Colon (tissue), 2 donors: Measurements from ENCODE around the gene STK24.

Experiments used
- FAIRE-seq: peaks from 2 replicates; lab custom pipeline; 2012; peaks lifted over from hg19 to GRCh38; lab: Jason Lieb, UNC
- donor health status: control.
- donor health status: control.

The STK24 gene

GRCh38 chr13:98489446-98490194 is 87.3 kb downstream of the STK24 start:
- no peak for FAIRE-seq

GRCh38 chr13:98488736-98489135 is 88.2 kb downstream of the STK24 start:
- FAIRE-seq = no peak

- FAIRE-seq = no peak
Observed at GRCh38 chr13:98487522-98487921, 89.4 kb downstream of the STK24 start.

- FAIRE-seq = no peak
Observed at GRCh38 chr13:98487016-98487415, 89.9 kb downstream of the STK24 start.

- no peak for FAIRE-seq
Observed at GRCh38 chr13:98486412-98486811, 90.5 kb downstream of the STK24 start.

GRCh38 chr13:98485561-98485960 is 91.3 kb downstream of the STK24 start:
- no peak for FAIRE-seq

- FAIRE-seq = no peak
Observed at GRCh38 chr13:98484289-98485219, 92.4 kb downstream of the STK24 start.

- FAIRE-seq = no peak
Observed at GRCh38 chr13:98483601-98484288, 93.2 kb downstream of the STK24 start.

GRCh38 chr13:98482476-98483444 is 94.1 kb downstream of the STK24 start:
- no peak for FAIRE-seq

- FAIRE-seq = no peak
Observed at GRCh38 chr13:98480915-98481877, 95.7 kb downstream of the STK24 start.

GRCh38 chr13:98479496-98480003 is 97.4 kb downstream of the STK24 start:
- no peak for FAIRE-seq

- FAIRE-seq = no peak
Observed at GRCh38 chr13:98478189-98479129, 98.4 kb downstream of the STK24 start.

- FAIRE-seq = no peak
Observed at GRCh38 chr13:98476538-98476966, 100.4 kb downstream of the STK24 start.

- FAIRE-seq = no peak
Observed at GRCh38 chr13:98476106-98476505, 100.8 kb downstream of the STK24 start.

GRCh38 chr13:98475522-98475921 is 101.4 kb downstream of the STK24 start:
- FAIRE-seq = no peak

GRCh38 chr13:98474761-98475160 is 102.1 kb downstream of the STK24 start:
- no peak for FAIRE-seq

GRCh38 chr13:98474292-98474691 is 102.6 kb downstream of the STK24 start:
- FAIRE-seq = no peak

GRCh38 chr13:98473788-98474144 is 103.1 kb downstream of the STK24 start:
- no peak for FAIRE-seq
